HG03064 (cell line): ENCODE measurements around the gene ASMTL.
"Not testable (repeated sequence)": the region's sequence is repeated elsewhere in the genome, so short reads cannot be mapped to it uniquely, and the experiment has no call there.

Experiments
- ATAC-seq: cut with Tn5 transposase; IDR thresholded peaks from one replicate; pipeline ENCODE4 v1.9.1; 2021; ENCODE audit warnings: low read depth; ENCODE audit not compliant: unreplicated experiment

Gene ASMTL

GRCh38 chrX:1462596-1463251 is 10.0 kb upstream of the ASMTL start:
- ATAC-seq, result no peak

- no peak for ATAC-seq
These were observed 9.4 kb upstream of the ASMTL start for GRCh38 chrX:1462110-1462509.

- ATAC-seq, result no peak
These were observed 3.2 kb upstream of the ASMTL start for GRCh38 chrX:1455948-1456280.

- ATAC-seq, result peak; percentile 46
These were observed 1.5 kb upstream of the ASMTL start for GRCh38 chrX:1453951-1454785.

GRCh38 chrX:1453395-1453783 is 680 bp upstream of the ASMTL start:
- peak; percentile 41 for ATAC-seq

- no peak for ATAC-seq
These were observed 821 bp downstream of the ASMTL start for GRCh38 chrX:1451661-1452515.

- no peak for ATAC-seq
These were observed 1.5 kb downstream of the ASMTL start for GRCh38 chrX:1451251-1451660.

- no peak for ATAC-seq
These were observed 2.1 kb downstream of the ASMTL start for GRCh38 chrX:1450361-1451161.

- ATAC-seq, result no peak
These were observed 2.9 kb downstream of the ASMTL start for GRCh38 chrX:1449823-1450149.

- ATAC-seq, result no peak
These were observed 3.5 kb downstream of the ASMTL start for GRCh38 chrX:1449036-1449822.

- ATAC-seq, result not testable (repeated sequence)
These were observed 4.1 kb downstream of the ASMTL start for GRCh38 chrX:1448573-1449001.

- not testable (repeated sequence) for ATAC-seq
These were observed 4.6 kb downstream of the ASMTL start for GRCh38 chrX:1447969-1448572.

- ATAC-seq, result not testable (repeated sequence)
These were observed 5.4 kb downstream of the ASMTL start for GRCh38 chrX:1446984-1447968.

- no peak for ATAC-seq
These were observed 7.9 kb downstream of the ASMTL start for GRCh38 chrX:1444561-1445500.

- ATAC-seq, result no peak
These were observed 9.1 kb downstream of the ASMTL start for GRCh38 chrX:1443496-1444075.

GRCh38 chrX:1442724-1443367 is 9.9 kb downstream of the ASMTL start:
- no peak for ATAC-seq
